Measurements from ENCODE around the gene GMPR. TPM values are rescaled to one million over a fixed set of nuclear protein-coding genes. Genes with fewer than 3 reads are reported as not detected.

Gene GMPR
- total RNA-seq = 10 to 100 TPM; 14.0 to 21.8 (median 15.8) TPM

- Histone ChIP-seq H3K27me3 (no peaks in the 10 kb centered on the region), H3K9me3 (peaks cover 0 to 4% (median 0%) of the 10 kb centered on the region in 4 donors), H3K36me3 (no peaks in the 10 kb centered on the region), H3K4me3 (peak within 1 kb of the TSS; percentile 35 to 90 (median 72)), H3K27ac (peak within 1 kb of the TSS; percentile 21 to 87 (median 70)), H3K4me1 (peaks cover 0 to 55% (median 19%) of the 10 kb centered on the region in 4 donors)
- 9 to 15% methylated on average over 46 to 71 of the region's 84 CpGs for WGBS, 2 donors
- DNase-seq (ENCODE audit: low spot score in 2 of 2) = peak; percentile 56 to 68
- TF ChIP-seq POLR2A (IDR thresholded peaks at IDR 0.05) (peak in 1 of 2 donors; percentile 26), EP300 (IDR thresholded peaks at IDR 0.05) (no peak)
- TF ChIP-seq, protein P1, sequence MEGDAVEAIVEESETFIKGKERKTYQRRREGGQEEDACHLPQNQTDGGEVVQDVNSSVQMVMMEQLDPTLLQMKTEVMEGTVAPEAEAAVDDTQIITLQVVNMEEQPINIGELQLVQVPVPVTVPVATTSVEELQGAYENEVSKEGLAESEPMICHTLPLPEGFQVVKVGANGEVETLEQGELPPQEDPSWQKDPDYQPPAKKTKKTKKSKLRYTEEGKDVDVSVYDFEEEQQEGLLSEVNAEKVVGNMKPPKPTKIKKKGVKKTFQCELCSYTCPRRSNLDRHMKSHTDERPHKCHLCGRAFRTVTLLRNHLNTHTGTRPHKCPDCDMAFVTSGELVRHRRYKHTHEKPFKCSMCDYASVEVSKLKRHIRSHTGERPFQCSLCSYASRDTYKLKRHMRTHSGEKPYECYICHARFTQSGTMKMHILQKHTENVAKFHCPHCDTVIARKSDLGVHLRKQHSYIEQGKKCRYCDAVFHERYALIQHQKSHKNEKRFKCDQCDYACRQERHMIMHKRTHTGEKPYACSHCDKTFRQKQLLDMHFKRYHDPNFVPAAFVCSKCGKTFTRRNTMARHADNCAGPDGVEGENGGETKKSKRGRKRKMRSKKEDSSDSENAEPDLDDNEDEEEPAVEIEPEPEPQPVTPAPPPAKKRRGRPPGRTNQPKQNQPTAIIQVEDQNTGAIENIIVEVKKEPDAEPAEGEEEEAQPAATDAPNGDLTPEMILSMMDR (IDR thresholded peaks at IDR 0.05) = peak in 1 of 5 experiments; percentile 23
These were observed at the start of gene GMPR for GRCh38 chr6:16238057-16238962. GMPR (plus strand) TSS chr6:16238587; CDS start chr6:16238694, 107 bp downstream.

DNA sequence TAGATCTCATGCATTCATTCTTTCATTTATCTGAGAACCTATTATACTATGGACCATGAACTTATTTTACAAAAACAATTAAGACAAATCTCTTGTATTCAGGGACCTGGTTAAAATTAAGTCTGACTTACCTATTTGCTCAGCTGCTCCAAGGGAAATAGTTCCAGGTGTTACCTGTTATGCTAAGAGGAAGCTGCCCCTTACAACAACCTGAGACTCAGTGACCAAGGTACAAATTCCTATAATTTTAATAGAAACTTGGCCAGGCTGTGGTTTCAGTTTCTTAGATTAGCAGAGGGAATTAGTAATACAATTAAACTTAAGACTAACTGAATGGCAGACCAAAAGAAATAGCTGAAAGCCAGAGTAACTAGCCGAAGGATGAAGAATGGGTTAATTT, 48.2 kb upstream of the GMPR start:
- Histone ChIP-seq H3K9me3 (no peaks in the 10 kb centered on the region), H3K36me3 (no peaks in the 10 kb centered on the region), H3K4me3 (no peak overlapping the region), H3K4me1 (peaks cover 0 to 6% (median 0%) of the 10 kb centered on the region in 4 donors), H3K27me3 (no peaks in the 10 kb centered on the region), H3K27ac (no peak overlapping the region)
- TF ChIP-seq POLR2A (IDR thresholded peaks at IDR 0.05) (no peak), EP300 (IDR thresholded peaks at IDR 0.05) (no peak)
- TF ChIP-seq, protein P1 (IDR thresholded peaks at IDR 0.05) = no peak
- 45 to 51% methylated on average over 1 of the region's 1 CpG for WGBS, 2 donors
- no peak for DNase-seq (ENCODE audit: low spot score in 2 of 2)

DNA sequence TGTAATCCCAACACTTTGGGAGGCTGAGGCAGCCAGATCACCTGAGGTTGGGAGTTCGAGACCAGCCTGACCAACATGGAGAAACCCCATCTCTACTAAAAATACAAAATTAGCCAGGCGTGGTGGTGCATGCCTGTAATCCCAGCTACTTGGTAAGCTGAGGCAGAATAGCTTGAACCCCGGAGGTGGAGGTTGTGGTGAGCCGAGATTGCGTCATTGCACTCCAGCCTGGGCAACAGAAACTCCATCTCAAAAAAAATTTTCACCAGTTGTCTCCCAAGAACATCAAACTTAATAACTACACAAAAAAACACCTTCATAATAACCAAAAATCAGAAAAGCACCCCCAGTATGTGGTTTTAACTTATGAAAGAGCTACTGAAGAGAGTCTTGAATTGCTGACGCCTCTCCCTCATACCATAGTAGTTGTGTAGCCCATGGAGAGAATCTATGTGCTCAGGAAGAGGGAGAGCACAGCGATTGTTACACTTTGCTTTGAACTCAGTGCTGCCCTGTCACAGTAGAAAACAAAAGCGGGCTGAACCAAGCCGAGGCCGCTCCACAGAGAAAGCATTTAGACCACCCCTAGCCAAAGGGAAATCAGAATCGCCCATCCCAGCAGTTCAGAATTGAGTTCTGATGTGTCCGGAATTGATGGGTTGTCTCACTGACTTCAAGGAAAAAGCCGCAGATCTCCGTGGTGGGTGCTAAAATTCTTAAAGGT, 42.0 kb upstream of the GMPR start:
- Histone ChIP-seq H3K27me3 (no peaks in the 10 kb centered on the region), H3K36me3 (no peaks in the 10 kb centered on the region), H3K27ac (no peak overlapping the region), H3K4me3 (no peak overlapping the region), H3K9me3 (no peaks in the 10 kb centered on the region), H3K4me1 (peaks cover 0 to 13% (median 3%) of the 10 kb centered on the region in 4 donors)
- TF ChIP-seq, protein P1 (IDR thresholded peaks at IDR 0.05) = no peak
- no peak for TF ChIP-seq EP300 (IDR thresholded peaks at IDR 0.05)
- TF ChIP-seq POLR2A (IDR thresholded peaks at IDR 0.05) = no peak
- 67 to 68% methylated on average over 14 of the region's 14 CpGs for WGBS, 2 donors
- no peak for DNase-seq (ENCODE audit: low spot score in 2 of 2)

DNA sequence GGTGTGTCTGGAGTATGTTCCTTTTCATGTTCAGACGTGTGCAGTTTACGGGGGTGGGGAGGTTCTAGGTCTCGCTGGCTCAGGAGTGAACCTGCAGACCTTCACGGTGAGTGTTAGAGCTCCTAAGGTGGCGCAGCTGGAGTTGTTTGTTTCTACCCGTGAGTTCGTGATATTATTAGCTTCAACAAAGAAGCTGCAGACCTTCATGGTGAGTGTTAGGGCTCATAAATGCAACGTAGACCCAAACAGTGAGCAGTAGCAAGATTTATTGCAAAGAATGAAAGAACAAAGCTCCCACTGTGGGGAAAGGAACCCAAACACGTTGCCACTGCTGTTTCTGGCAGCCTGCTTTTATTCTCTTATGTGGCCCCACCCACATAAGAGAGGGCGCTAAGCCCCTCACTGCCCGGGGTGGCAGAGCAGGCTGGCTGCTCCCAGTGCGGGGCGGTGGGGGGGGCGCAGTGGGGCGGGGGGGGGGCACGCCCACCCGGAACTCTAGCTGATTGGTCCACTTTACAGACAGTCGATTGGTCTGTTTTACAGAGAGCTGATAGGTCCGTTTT, 41.3 kb upstream of the GMPR start:
- WGBS, 2 donors = 55 to 70% methylated on average over 17 to 19 of the region's 19 CpGs
- DNase-seq (ENCODE audit: low spot score in 2 of 2) = no peak
- no peak overlapping the region for H3K4me3 ChIP-seq
- no peak overlapping the region for H3K27ac ChIP-seq
- H3K4me1 ChIP-seq = peaks cover 0 to 13% (median 3%) of the 10 kb centered on the region in 4 donors
- H3K36me3 ChIP-seq = no peaks in the 10 kb centered on the region
- TF ChIP-seq, protein P1 (IDR thresholded peaks at IDR 0.05) = no peak
- TF ChIP-seq POLR2A (IDR thresholded peaks at IDR 0.05) = no peak
- TF ChIP-seq EP300 (IDR thresholded peaks at IDR 0.05) = no peak
- no peaks in the 10 kb centered on the region for H3K9me3 ChIP-seq
- H3K27me3 ChIP-seq = no peaks in the 10 kb centered on the region
